Hepatocyte (in vitro differentiated cells): Measurements from ENCODE around the gene ETV5. TPM values are rescaled to one million over a fixed set of nuclear protein-coding genes. Genes with fewer than 3 reads are reported as not detected.
A peak's percentile ranks its signal among the peaks of the same experiment; 100 is the strongest.

Source experiments
- DNase-seq: peaks from one replicate; pipeline ENCODE4 v3.0.0-alpha.2; 2016; ENCODE audit warnings: low spot score
- H2AFZ ChIP-seq: fragments of 200-600 bp; sonication (generic); 2 replicates; pipeline ENCODE4 v1.6.0; 2016; ENCODE audit warnings: antibody characterized with exemption, mild to moderate bottlenecking
- H3K27ac ChIP-seq: fragments of 200-600 bp; sonication (generic); 2 replicates; pipeline ENCODE4 v1.5.1; 2016; ENCODE audit warnings: mild to moderate bottlenecking
- H3K27me3 ChIP-seq: fragments of 200-600 bp; sonication (generic); 2 replicates; pipeline ENCODE4 v1.6.1; 2016
- H3K36me3 ChIP-seq: fragments of 200-600 bp; sonication (generic); replicated peaks from 2 replicates; pipeline ENCODE4 v1.5.1; 2016; ENCODE audit warnings: low read depth; ENCODE audit not compliant: insufficient read depth
- H3K4me1 ChIP-seq: fragments of 200-600 bp; sonication (generic); 2 replicates; pipeline ENCODE4 v1.5.1; 2016; ENCODE audit warnings: mild to moderate bottlenecking, moderate library complexity; ENCODE audit not compliant: insufficient read depth
- H3K4me2 ChIP-seq: fragments of 200-600 bp; sonication (generic); 2 replicates; pipeline ENCODE4 v1.6.0; 2016
- H3K4me3 ChIP-seq: fragments of 200-600 bp; sonication (generic); 2 replicates; pipeline ENCODE4 v1.5.1; 2016; ENCODE audit warnings: mild to moderate bottlenecking
- H3K79me2 ChIP-seq: fragments of 200-600 bp; sonication (generic); 2 replicates; pipeline ENCODE4 v1.6.0; 2017; ENCODE audit warnings: mild to moderate bottlenecking
- H3K9me2 ChIP-seq: fragments of 200-600 bp; sonication (generic); replicated peaks from 2 replicates; pipeline ENCODE4 v1.6.0; 2017; ENCODE audit warnings: mild to moderate bottlenecking; ENCODE audit not compliant: insufficient read depth
- H3K9me3 ChIP-seq: fragments of 200-600 bp; sonication (generic); 2 replicates; pipeline ENCODE4 v1.5.1; 2016; ENCODE audit warnings: low read depth, mild to moderate bottlenecking
- H4K20me1 ChIP-seq: fragments of 200-600 bp; sonication (generic); 2 replicates; pipeline ENCODE4 v1.6.0; 2016; ENCODE audit warnings: mild to moderate bottlenecking; ENCODE audit not compliant: insufficient read depth, poor library complexity, severe bottlenecking
- CTCF ChIP-seq: fragments of 200-600 bp; sonication (generic); IDR thresholded peaks from 2 replicates; pipeline ENCODE4 v1.5.1; 2016; ENCODE audit warnings: antibody characterized with exemption, mild to moderate bottlenecking; ENCODE audit not compliant: poor library complexity
- EZH2 ChIP-seq: fragments of 200-600 bp; sonication (generic); IDR thresholded peaks from 2 replicates; pipeline ENCODE4 v1.6.1; 2016; ENCODE audit warnings: antibody characterized with exemption, mild to moderate bottlenecking, borderline replicate concordance
- EZH2phosphoT487 ChIP-seq: fragments of 200-600 bp; sonication (generic); IDR thresholded peaks from one replicate; pipeline ENCODE4 v1.6.1; 2018; ENCODE audit warnings: antibody characterized with exemption, mild to moderate bottlenecking, low read depth, moderate library complexity; ENCODE audit not compliant: unreplicated experiment, severe bottlenecking
- WGBS: methylation state at CpG from one replicate; pipeline ENCODE4 v1.1.6; 2016; ENCODE audit warnings: low lambda C conversion rate; ENCODE audit errors: missing lambda C conversion rate; 5-methylcytosine and 5-hydroxymethylcytosine counted together
- polyA plus RNA-seq: library from polyadenylated mRNA; unstranded; fragments of >200 nt; fragmentation: Nextera tagmentation; extraction: Ambion mirVana; gene quantifications from 2 replicates; pipeline ENCODE4 v1.2.1, GENCODE V29; 2016
- total RNA-seq: library from RNA; depleted of rRNA; stranded (reverse); fragments of >200 nt; gene quantifications from 2 replicates; pipeline ENCODE4 v1.2.3, GENCODE V29; 2014

ETV5 gene
- total and polyA plus RNA-seq, 2 experiments from 2014 or later: 12.2 to 15.0 TPM

GRCh38 chr3:186048119-186048518 is 60.8 kb downstream of the ETV5 start:
- no peak overlapping the region for H3K27ac ChIP-seq
- H3K79me2 ChIP-seq: no peaks in the 10 kb centered on the region
- H3K9me3 ChIP-seq: no peaks in the 10 kb centered on the region
- H3K4me2 ChIP-seq: no peak overlapping the region
- H4K20me1 ChIP-seq: no peaks in the 10 kb centered on the region
- no peak overlapping the region for H3K4me3 ChIP-seq
- no peaks in the 10 kb centered on the region for H3K27me3 ChIP-seq
- no peak overlapping the region for H2AFZ ChIP-seq
- H3K4me1 ChIP-seq: no peaks in the 10 kb centered on the region
- H3K36me3 ChIP-seq: no peaks in the 10 kb centered on the region
- TF ChIP-seq CTCF (no peak), EZH2phosphoT487 (no peak), EZH2 (no peak)
- 98% methylated on average over 3 of the region's 3 CpGs for WGBS
- no peaks in the 10 kb centered on the region for H3K9me2 ChIP-seq
- no peak for DNase-seq

GRCh38 chr3:186046838-186047237 is 62.1 kb downstream of the ETV5 start:
- no peak overlapping the region for H3K4me3 ChIP-seq
- H3K9me3 ChIP-seq: no peaks in the 10 kb centered on the region
- H3K27ac ChIP-seq: no peak overlapping the region
- no peaks in the 10 kb centered on the region for H3K36me3 ChIP-seq
- no peak overlapping the region for H3K4me2 ChIP-seq
- H2AFZ ChIP-seq: no peak overlapping the region
- WGBS: 89% methylated on average over 5 of the region's 5 CpGs
- H3K9me2 ChIP-seq: no peaks in the 10 kb centered on the region
- no peaks in the 10 kb centered on the region for H3K4me1 ChIP-seq
- no peaks in the 10 kb centered on the region for H3K27me3 ChIP-seq
- TF ChIP-seq EZH2phosphoT487 (no peak), EZH2 (no peak), CTCF (no peak)
- DNase-seq: no peak
- no peaks in the 10 kb centered on the region for H3K79me2 ChIP-seq
- H4K20me1 ChIP-seq: no peaks in the 10 kb centered on the region

GRCh38 chr3:186044968-186045367 is 63.9 kb downstream of the ETV5 start:
- Histone ChIP-seq H3K4me2 (peak overlapping the region; percentile 51), H3K27me3 (no peaks in the 10 kb centered on the region), H3K79me2 (no peaks in the 10 kb centered on the region), H3K4me3 (no peak overlapping the region), H3K9me3 (no peaks in the 10 kb centered on the region), H4K20me1 (no peaks in the 10 kb centered on the region), H3K36me3 (no peaks in the 10 kb centered on the region), H2AFZ (no peak overlapping the region), H3K4me1 (no peaks in the 10 kb centered on the region), H3K27ac (no peak overlapping the region), H3K9me2 (no peaks in the 10 kb centered on the region)
- TF ChIP-seq EZH2 (no peak), CTCF (no peak), EZH2phosphoT487 (no peak)
- WGBS: 54% methylated on average over 12 of the region's 12 CpGs
- no peak for DNase-seq

GRCh38 chr3:186044427-186044826 is 64.5 kb downstream of the ETV5 start:
- Histone ChIP-seq H3K4me2 (no peak overlapping the region), H3K36me3 (no peaks in the 10 kb centered on the region), H3K9me3 (no peaks in the 10 kb centered on the region), H3K79me2 (no peaks in the 10 kb centered on the region), H3K4me1 (no peaks in the 10 kb centered on the region), H3K9me2 (no peaks in the 10 kb centered on the region), H3K27ac (no peak overlapping the region), H4K20me1 (no peaks in the 10 kb centered on the region), H2AFZ (no peak overlapping the region), H3K27me3 (no peaks in the 10 kb centered on the region), H3K4me3 (no peak overlapping the region)
- WGBS: 95% methylated on average over 3 of the region's 3 CpGs
- DNase-seq: no peak
- TF ChIP-seq CTCF (no peak), EZH2 (no peak), EZH2phosphoT487 (no peak)
